Body of pancreas (tissue), 4 donors: ENCODE data around the gene USP48. TPM values are rescaled to one million over a fixed set of nuclear protein-coding genes. Genes with fewer than 3 reads are reported as not detected.
"Not testable (repeated sequence)": the region's sequence is repeated elsewhere in the genome, so short reads cannot be mapped to it uniquely, and the experiment has no call there.

Experiments
- ATAC-seq: fragments of 150-250 bp; one replicate; pipeline ENCODE4 v1.9.1; 2016
- DNase-seq, 4 donors: peaks; one replicate each; pipeline ENCODE4 v3.0.0-alpha.2; 2019
- H3K27ac ChIP-seq, 4 donors: fragments of 200-600 bp; sonication (generic); 1 replicate in 3 of 4; 2 replicates in 1 of 4; pipeline versions ENCODE4 v1.5.1 to v1.6.1; 2016 to 2019; ENCODE audit warnings: mild to moderate bottlenecking in 1 of 4, mixed read lengths in 1 of 4, moderate library complexity in 1 of 4
- H3K27me3 ChIP-seq, 2 donors: fragments of 200-600 bp; sonication (generic); one replicate each; pipeline ENCODE4 v1.6.0; 2016; ENCODE audit warnings: mild to moderate bottlenecking in 1 of 2
- H3K36me3 ChIP-seq, 2 donors: fragments of 200-600 bp; sonication (generic); replicated peaks in 1 of 2; 2 replicates each; pipeline ENCODE4 v1.5.1; 2016; ENCODE audit warnings: low read depth in 2 of 2; ENCODE audit not compliant: insufficient read depth in 1 of 2
- H3K4me1 ChIP-seq: fragments of 200-600 bp; sonication (generic); one replicate; pipeline ENCODE4 v1.6.0; 2016
- H3K4me3 ChIP-seq, 2 donors: fragments of 200-600 bp; sonication (generic); 1 replicate in 1 of 2; 2 replicates in 1 of 2; pipeline ENCODE4 v1.5.1; 2016 to 2019
- H3K9me3 ChIP-seq, 3 donors: fragments of 200-600 bp; sonication (generic); 1 replicate in 2 of 3; 2 replicates in 1 of 3; pipeline ENCODE4 v1.5.1; 2016
- CTCF ChIP-seq, 7 experiments: fragments of 450-650 bp in 4 of 7; fragments of 200-600 bp in 3 of 7; sonication (generic) in 3 of 7; IDR thresholded peaks; one replicate each; pipeline ENCODE4 v1.5.1; 2016 to 2019; ENCODE audit warnings: antibody characterized with exemption in 7 of 7
- POLR2A ChIP-seq, 3 donors: fragments of 450-650 bp; IDR thresholded peaks; one replicate each; pipeline ENCODE4 v1.6.1; 2016; ENCODE audit warnings: antibody characterized with exemption in 3 of 3, mild to moderate bottlenecking in 2 of 3
- WGBS, 2 donors: methylation state at CpG; one replicate each; pipeline ENCODE4 v1.1.5; 2017; 5-methylcytosine and 5-hydroxymethylcytosine counted together
- intact Hi-C: fragments of 100-400 bp; cut with DNase I; formaldehyde crosslinking; loops from one replicate; pipeline ENCODE4 v1.15.1; 2023
- total RNA-seq, 2 donors: library from RNA; depleted of rRNA; stranded (reverse); fragments of >200 nt; gene quantifications; one replicate each; pipeline ENCODE4 v1.1.0, GENCODE V29; 2016

USP48 gene
- total RNA-seq, 2 donors from 2014 or later, result 25.4 to 72.9 TPM

DNA sequence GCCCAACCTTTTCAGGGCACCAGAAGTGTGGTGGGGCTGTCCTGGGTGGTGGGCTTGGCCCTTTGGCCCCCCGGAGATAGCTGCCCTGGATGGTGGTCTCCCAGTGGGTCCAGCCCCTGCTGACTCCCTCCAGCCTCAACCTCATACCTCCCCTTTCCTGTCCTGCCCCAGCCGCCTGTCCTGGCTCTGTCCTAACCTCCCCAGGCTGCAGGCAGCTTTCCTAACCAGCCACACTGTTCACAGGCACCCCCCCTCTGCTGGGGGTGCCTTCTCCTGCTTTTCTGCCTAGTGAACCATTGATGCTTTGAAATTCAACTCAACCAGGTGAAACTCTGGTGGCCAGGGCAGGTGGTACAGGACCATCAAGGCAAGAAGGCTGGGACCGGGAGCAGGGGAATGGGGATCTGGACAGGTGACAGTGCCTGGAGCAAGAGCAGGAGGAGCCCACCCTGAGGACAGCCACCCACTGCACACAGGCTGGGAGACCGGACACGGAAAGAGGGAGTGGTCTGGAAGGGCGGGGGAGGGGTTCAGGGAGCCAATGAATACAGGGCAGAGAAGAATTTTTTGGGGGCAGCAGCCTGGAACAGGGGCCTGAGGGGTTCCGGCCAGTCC is 149.7 kb downstream of the USP48 start:
- 66 to 72% methylated on average over 7 of the region's 7 CpGs for WGBS, 2 donors
- intact Hi-C loops, result no loop called here
- ATAC-seq (peak; percentile 1), DNase-seq (no peak)
- H3K4me3 ChIP-seq, result no peak overlapping the region
- H3K27ac ChIP-seq, result peak overlapping the region; percentile 79 to 96 (median 86)
- H3K9me3 ChIP-seq, result no peaks in the 10 kb centered on the region
- no peaks in the 10 kb centered on the region for H3K27me3 ChIP-seq
- TF ChIP-seq POLR2A (IDR thresholded peaks at IDR 0.05) (no peak), CTCF (IDR thresholded peaks at IDR 0.05) (no peak)
- no peaks in the 10 kb centered on the region for H3K36me3 ChIP-seq
- peaks cover 66% of the 10 kb centered on the region for H3K4me1 ChIP-seq

DNA sequence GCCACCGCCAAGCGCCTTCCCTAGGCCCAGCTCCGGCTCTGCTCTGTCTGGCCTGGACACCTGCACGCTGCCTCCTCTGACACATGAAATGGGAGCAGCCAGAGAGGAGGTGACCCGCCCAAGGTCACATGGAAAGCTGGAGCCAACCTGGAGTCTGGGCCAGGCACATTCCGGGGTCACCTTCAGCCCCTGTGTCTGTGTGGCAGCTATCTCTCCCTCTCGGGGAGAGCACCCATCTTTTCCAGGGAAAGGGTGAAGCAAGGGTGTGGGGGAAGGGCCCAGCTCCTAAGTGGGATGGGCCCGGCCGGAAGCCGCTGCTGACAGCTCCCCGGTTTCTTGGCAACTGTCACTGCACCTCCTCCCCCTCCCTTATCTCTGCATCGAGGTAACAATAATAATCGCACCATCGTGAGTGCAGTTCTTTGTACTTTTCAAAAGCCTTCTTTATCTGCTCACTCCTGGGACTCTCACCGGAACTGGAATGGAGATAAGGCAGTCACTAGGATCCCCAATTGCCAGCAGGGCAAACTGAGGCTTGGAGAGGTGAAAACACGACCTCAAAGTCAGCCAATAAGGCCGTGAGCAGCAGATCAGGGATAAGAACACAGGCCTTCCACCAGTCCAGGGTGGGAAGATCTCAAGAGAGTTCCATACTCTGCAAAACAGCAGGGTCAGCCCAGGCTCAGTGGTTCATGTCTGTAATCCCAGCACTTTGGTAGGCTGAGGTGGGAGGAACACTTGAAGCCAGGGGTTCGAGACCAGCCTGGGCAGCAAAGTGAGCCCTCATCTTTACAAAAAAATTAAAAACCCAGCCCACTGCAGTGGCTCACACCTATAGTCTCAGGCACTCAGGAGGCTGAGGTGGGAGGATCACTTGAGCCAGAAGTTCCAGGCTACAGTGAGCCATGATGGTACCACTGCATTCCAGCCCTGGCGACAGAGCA is 150.7 kb downstream of the USP48 start:
- Histone ChIP-seq H3K4me3 (no peak overlapping the region), H3K27me3 (no peaks in the 10 kb centered on the region), H3K36me3 (no peaks in the 10 kb centered on the region), H3K4me1 (peaks cover 56% of the 10 kb centered on the region), H3K27ac (peak overlapping the region; percentile 79 to 96 (median 86)), H3K9me3 (no peaks in the 10 kb centered on the region)
- TF ChIP-seq POLR2A (IDR thresholded peaks at IDR 0.05) (no peak), CTCF (IDR thresholded peaks at IDR 0.05) (no peak)
- 26 to 27% methylated on average over 14 to 19 of the region's 19 CpGs for WGBS, 2 donors
- ATAC-seq (peak; percentile 41), DNase-seq (peak; percentile 45 to 68 (median 65))
- intact Hi-C loops, result no loop called here

- DNase-seq, intact Hi-C loops, H3K27me3 ChIP-seq, H3K36me3 ChIP-seq, H3K9me3 ChIP-seq, H3K4me3 ChIP-seq, ATAC-seq: not testable (repeated sequence)
- WGBS, 2 donors, result 73 to 77% methylated on average over 8 of the region's 8 CpGs
- peaks cover 54% of the 10 kb centered on the region for H3K4me1 ChIP-seq
- peak overlapping the region; percentile 79 to 96 (median 86) for H3K27ac ChIP-seq
Measured at GRCh38 chr1:21631590-21631943, 151.4 kb downstream of the USP48 start.

- H3K9me3 ChIP-seq, result no peaks in the 10 kb centered on the region
- peak overlapping the region in 3 of 4 donors; percentile 41 to 96 (median 86) for H3K27ac ChIP-seq
- no peak for DNase-seq
- WGBS, 2 donors, result 72 to 73% methylated on average over 13 of the region's 13 CpGs
- peaks cover 54% of the 10 kb centered on the region for H3K4me1 ChIP-seq
- no peaks in the 10 kb centered on the region for H3K36me3 ChIP-seq
- no peak overlapping the region for H3K4me3 ChIP-seq
- no peaks in the 10 kb centered on the region for H3K27me3 ChIP-seq
- intact Hi-C loops, result no loop called here
- ATAC-seq, result no peak
- TF ChIP-seq POLR2A (IDR thresholded peaks at IDR 0.05) (no peak), CTCF (IDR thresholded peaks at IDR 0.05) (no peak)
Measured at GRCh38 chr1:21630571-21631343, 152.2 kb downstream of the USP48 start.

GRCh38 chr1:21629971-21630370 is 153.0 kb downstream of the USP48 start:
- TF ChIP-seq POLR2A (IDR thresholded peaks at IDR 0.05) (no peak), CTCF (IDR thresholded peaks at IDR 0.05) (no peak)
- Histone ChIP-seq H3K4me3 (no peak overlapping the region), H3K9me3 (no peaks in the 10 kb centered on the region), H3K36me3 (no peaks in the 10 kb centered on the region), H3K27me3 (no peaks in the 10 kb centered on the region), H3K4me1 (peaks cover 54% of the 10 kb centered on the region), H3K27ac (no peak overlapping the region)
- ATAC-seq, result no peak
- no peak for DNase-seq
- intact Hi-C loops, result no loop called here
- WGBS, 2 donors, result 83 to 89% methylated on average over 4 of the region's 4 CpGs
